ENCODE data around the gene ENGASE. TPM values are rescaled to one million over a fixed set of nuclear protein-coding genes. Genes with fewer than 3 reads are reported as not detected.

The ENGASE gene
- total and polyA plus RNA-seq, 2 of the 4 experiments (the other 2 are of a cell fraction), result 3.9 to 12.1 TPM

GRCh38 chr17:79045001-79045729 lies 29.5 kb upstream of the ENGASE start (continued):
- TF ChIP-seq RFX5 (IDR thresholded peaks at IDR 0.05; ENCODE audit: low read depth, low read length), result no peak

GRCh38 chr17:79045842-79046196 lies 28.8 kb upstream of the ENGASE start:
- Histone ChIP-seq H2AFZ (replicated peaks; ENCODE audit: low read length, poor library complexity) (peak overlapping the region; percentile 68), H3K4me2 (ENCODE audit: low read depth, low read length) (no peak overlapping the region), H4K5ac (ENCODE audit: low read depth, low read length) (no peak overlapping the region), H3K9ac (ENCODE audit: low read depth, low read length) (no peak overlapping the region), H2BK5ac (ENCODE audit: low read depth, low read length, poor library complexity, severe bottlenecking) (no peak overlapping the region), H3K18ac (ENCODE audit: low read depth, low read length) (no peak overlapping the region), H3K9me1 (ENCODE audit: insufficient read depth, low read length) (peaks cover 8% of the 10 kb centered on the region), H4K8ac (ENCODE audit: low read depth in 2 of 2, low read length in 2 of 2) (no peak overlapping the region; a peak in 1 of 4 replicates), H2AK9ac (replicated peaks; ENCODE audit: low read depth, low read length, poor library complexity) (peak overlapping the region; percentile 15), H2BK20ac (ENCODE audit: low read depth, low read length) (no peak overlapping the region), H3K4ac (ENCODE audit: low read depth, low read length) (no peak overlapping the region), H3K56ac (ENCODE audit: extremely low read depth, insufficient read depth, low read length) (no peak overlapping the region), H4K91ac (ENCODE audit: insufficient read depth, low read depth, low read length) (no peak overlapping the region), H3K4me3 (ENCODE audit: insufficient read depth, low read depth, low read length) (no peak overlapping the region), H3K14ac (replicated peaks; ENCODE audit: low read depth, low read length) (no peak overlapping the region), H2BK120ac (ENCODE audit: low read depth, low read length) (no peak overlapping the region), H3K9me3 (ENCODE audit: control insufficient read depth, insufficient read depth, low read length) (no peaks in the 10 kb centered on the region), H4K20me1 (ENCODE audit: insufficient read depth, low read length) (no peaks in the 10 kb centered on the region; the same call in 1 of the 2 replicates), H2BK15ac (ENCODE audit: low read depth, low read length) (no peak overlapping the region), H3K27ac (ENCODE audit: insufficient read depth, low read length) (no peak overlapping the region), H3K36me3 (ENCODE audit: control insufficient read depth, insufficient read depth, low read length) (peaks cover 8% of the 10 kb centered on the region; the same call in 1 of the 2 replicates), H3K23ac (ENCODE audit: low read depth, low read length) (no peak overlapping the region), H3K27me3 (ENCODE audit: control insufficient read depth, insufficient read depth, low read length) (no peaks in the 10 kb centered on the region; the same call in 1 of the 2 replicates), H2AK5ac (ENCODE audit: low read depth, low read length) (no peak overlapping the region), H3K79me1 (ENCODE audit: low read depth in 1 of 2, low read length in 2 of 2) (0 out of 4 replicates have a peak, but pooled peaks cover 0 to 5% of the 10 kb centered on the region in 2 experiments), H3K4me1 (ENCODE audit: control insufficient read depth, insufficient read depth, low read length) (no peaks in the 10 kb centered on the region)
- ChIA-PET POLR2A (ENCODE audit: unreplicated experiment) (no interaction called here), CTCF (interaction anchor here (0.6 to 3.1 kb wide), 12 partner anchors 8 to 663 kb away, joined by 3 to 19 read pairs (median 4); no protein-coding TSS in a partner anchor)
- dilution Hi-C loops (cut with HindIII; ENCODE audit: low sequenced_read_pairs, unreplicated experiment), result no loop called here
- no TSS peak for BruUV-seq (replicated peaks)
- intact Hi-C loops (cut with micrococcal nuclease), result loop anchor here (1.0 to 5.0 kb wide), 2 partner anchors 36 to 346 kb away; no protein-coding TSS in a partner anchor
- ATAC-seq (ENCODE audit: low read depth), result peak; percentile 98
- in situ Hi-C loops (cut with MboI; ENCODE audit: low sequenced_read_pairs), result no loop called here
- WGBS, 2 experiments (ENCODE audit: extremely low coverage in 2 of 2, insufficient read length in 1 of 2), result 2% methylated on average over 8 of the region's 11 CpGs; no CpG with 5 or more reads in 1 of the 2 experiments
- peak; percentile 74 for TF ChIP-seq SMC3 (IDR thresholded peaks at IDR 0.05; ENCODE audit: low read depth, low read length)
- no peak for TF ChIP-seq CEBPB (IDR thresholded peaks at IDR 0.05; ENCODE audit: low read depth, low read length)
- TF ChIP-seq FOS (IDR thresholded peaks at IDR 0.05; ENCODE audit: low read depth, low read length), result no peak
- TF ChIP-seq, protein P1, sequence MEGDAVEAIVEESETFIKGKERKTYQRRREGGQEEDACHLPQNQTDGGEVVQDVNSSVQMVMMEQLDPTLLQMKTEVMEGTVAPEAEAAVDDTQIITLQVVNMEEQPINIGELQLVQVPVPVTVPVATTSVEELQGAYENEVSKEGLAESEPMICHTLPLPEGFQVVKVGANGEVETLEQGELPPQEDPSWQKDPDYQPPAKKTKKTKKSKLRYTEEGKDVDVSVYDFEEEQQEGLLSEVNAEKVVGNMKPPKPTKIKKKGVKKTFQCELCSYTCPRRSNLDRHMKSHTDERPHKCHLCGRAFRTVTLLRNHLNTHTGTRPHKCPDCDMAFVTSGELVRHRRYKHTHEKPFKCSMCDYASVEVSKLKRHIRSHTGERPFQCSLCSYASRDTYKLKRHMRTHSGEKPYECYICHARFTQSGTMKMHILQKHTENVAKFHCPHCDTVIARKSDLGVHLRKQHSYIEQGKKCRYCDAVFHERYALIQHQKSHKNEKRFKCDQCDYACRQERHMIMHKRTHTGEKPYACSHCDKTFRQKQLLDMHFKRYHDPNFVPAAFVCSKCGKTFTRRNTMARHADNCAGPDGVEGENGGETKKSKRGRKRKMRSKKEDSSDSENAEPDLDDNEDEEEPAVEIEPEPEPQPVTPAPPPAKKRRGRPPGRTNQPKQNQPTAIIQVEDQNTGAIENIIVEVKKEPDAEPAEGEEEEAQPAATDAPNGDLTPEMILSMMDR (conservative IDR thresholded peaks at IDR 0.05; ENCODE audit: low read depth, low read length), result peak; percentile 95
- no peak for TF ChIP-seq MAZ (IDR thresholded peaks at IDR 0.05; ENCODE audit: borderline replicate concordance, low read depth, low read length)
- TF ChIP-seq MXI1 (IDR thresholded peaks at IDR 0.05; ENCODE audit: borderline replicate concordance, low read depth, low read length), result no peak
- TF ChIP-seq RAD21 (IDR thresholded peaks at IDR 0.05; ENCODE audit: low read length), result peak; percentile 86
- no peak for TF ChIP-seq RFX5 (IDR thresholded peaks at IDR 0.05; ENCODE audit: low read depth, low read length)
- TF ChIP-seq, protein P2, sequence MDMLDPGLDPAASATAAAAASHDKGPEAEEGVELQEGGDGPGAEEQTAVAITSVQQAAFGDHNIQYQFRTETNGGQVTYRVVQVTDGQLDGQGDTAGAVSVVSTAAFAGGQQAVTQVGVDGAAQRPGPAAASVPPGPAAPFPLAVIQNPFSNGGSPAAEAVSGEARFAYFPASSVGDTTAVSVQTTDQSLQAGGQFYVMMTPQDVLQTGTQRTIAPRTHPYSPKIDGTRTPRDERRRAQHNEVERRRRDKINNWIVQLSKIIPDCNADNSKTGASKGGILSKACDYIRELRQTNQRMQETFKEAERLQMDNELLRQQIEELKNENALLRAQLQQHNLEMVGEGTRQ (IDR thresholded peaks at IDR 0.05; ENCODE audit: low read depth, low read length), result peak; percentile 59; the same call in 1 of the 2 replicates
- TF ChIP-seq NFE2L2 (IDR thresholded peaks at IDR 0.05; ENCODE audit: low read depth, low read length), result no peak
- peak; percentile 57 for DNase-seq
